HG03066 (cell line): ENCODE results near the gene GRK6.
"Not testable (repeated sequence)": the region's sequence is repeated elsewhere in the genome, so short reads cannot be mapped to it uniquely, and the experiment has no call there.

Experiments
- ATAC-seq: cut with Tn5 transposase; IDR thresholded peaks from one replicate; pipeline ENCODE4 v1.9.1; 2021; ENCODE audit warnings: low read depth; ENCODE audit not compliant: unreplicated experiment

The GRK6 gene

DNA sequence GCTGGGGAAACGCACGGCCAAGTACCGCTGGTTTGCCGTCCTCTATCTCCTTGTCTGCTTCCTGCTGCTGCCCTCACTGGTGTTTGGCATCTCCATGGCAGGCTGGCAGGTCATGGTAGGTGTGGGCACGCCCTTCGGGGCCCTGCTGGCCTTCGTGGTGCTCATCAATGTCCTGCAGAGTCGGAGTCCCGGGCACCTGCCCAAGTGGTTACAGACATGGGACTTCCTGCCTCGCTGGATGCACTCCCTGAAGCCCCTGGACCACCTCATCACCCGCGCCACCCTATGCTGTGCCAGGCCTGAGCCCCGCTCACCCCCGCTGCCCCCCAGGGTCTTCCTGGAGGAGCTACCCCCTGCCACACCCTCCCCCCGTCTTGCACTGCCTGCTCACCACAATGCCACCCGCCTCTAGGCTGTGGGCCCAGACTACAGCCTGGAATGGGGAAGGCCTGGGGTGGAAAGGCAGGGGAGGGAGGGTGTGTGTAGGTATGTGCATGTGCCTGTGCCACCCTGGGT lies 28.5 kb upstream of the GRK6 start:
- ATAC-seq = no peak

DNA sequence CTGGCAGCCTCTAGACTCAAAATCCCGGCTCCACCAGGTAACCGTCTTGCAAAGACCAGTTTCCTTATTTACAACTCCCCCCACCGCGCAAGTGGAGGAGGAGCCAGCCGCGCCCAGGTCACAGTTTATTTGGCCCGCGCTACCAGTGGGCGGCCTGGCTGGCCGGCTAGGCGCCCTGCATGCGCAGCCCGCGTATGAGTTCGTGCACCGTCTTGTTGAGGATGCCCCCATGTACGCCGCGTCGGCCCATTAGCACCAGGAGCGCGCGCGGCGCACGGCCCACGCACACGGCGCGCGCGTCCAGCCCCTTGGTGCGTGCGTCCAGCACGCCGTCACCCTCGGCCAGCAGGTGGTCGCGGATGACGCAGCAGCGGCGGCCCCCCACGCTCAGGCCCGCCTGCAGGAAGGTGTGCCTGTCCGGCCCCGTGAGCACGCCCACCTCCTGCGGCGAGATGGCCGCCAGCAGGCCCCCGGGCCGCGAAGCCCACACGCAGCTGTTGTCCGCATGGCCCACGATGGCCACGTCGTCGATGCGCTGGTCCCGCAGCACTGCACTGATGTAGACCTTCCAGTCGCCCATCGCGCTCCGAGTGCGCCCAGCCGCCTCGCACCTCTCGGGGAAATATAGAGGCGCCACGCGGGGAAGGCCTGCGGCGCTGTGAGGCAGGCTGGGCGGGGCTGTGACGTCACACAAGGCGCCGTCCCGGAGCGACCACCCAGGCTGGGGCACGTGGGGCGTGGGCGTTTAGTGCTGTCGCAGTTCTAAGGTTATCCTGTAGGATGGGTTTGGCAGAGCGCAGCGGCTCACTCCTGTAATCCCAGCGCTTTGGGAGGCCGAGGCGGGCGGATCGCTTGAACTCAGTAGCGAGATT lies 26.2 kb upstream of the GRK6 start, which contains the start of gene PFN3:
PFN3 (minus strand) TSS at position 665 of the 872 bp plus-strand sequence; CDS start at position 580, 85 bp downstream.
- ATAC-seq = no peak

DNA sequence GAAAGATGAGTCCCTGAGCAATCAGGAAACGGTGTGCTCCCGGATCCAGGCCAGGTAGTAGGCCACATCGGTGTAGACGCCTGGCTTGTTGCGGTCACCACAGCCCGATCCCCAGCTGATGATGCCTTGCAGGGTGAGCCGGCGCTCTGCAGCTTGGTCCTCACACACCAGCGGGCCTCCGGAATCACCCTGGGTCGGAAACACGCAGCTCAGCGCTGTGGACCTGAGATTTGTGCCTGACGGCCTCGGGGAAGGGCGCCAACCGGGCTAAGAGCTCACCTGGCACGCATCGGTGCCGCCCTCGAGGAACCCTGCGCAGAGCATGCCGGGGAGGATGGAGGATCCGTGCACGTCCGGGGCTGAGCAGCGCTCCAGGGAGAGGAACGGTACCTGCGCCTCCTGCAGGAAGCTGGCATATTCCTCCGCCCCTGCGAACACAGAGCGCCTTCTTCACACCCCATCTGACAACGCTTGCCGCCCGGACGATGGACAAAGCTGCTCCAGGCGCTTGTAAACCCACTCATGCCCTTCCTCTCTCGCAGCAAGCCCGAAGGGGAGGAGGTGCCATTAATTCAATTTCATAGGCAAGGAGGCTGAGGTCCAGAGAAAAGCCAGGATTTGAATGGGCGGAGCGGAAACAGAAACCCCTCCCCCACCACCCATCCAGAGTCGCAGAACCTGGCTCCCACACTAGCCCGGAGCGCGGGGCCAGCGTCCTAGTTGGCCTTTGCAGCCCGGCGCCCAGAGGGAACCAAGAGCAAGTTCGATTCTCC lies 24.0 kb upstream of the GRK6 start:
- no peak for ATAC-seq

GRCh38 chr5:177403102-177403791 lies 23.2 kb upstream of the GRK6 start:
- peak; percentile 23 for ATAC-seq

DNA sequence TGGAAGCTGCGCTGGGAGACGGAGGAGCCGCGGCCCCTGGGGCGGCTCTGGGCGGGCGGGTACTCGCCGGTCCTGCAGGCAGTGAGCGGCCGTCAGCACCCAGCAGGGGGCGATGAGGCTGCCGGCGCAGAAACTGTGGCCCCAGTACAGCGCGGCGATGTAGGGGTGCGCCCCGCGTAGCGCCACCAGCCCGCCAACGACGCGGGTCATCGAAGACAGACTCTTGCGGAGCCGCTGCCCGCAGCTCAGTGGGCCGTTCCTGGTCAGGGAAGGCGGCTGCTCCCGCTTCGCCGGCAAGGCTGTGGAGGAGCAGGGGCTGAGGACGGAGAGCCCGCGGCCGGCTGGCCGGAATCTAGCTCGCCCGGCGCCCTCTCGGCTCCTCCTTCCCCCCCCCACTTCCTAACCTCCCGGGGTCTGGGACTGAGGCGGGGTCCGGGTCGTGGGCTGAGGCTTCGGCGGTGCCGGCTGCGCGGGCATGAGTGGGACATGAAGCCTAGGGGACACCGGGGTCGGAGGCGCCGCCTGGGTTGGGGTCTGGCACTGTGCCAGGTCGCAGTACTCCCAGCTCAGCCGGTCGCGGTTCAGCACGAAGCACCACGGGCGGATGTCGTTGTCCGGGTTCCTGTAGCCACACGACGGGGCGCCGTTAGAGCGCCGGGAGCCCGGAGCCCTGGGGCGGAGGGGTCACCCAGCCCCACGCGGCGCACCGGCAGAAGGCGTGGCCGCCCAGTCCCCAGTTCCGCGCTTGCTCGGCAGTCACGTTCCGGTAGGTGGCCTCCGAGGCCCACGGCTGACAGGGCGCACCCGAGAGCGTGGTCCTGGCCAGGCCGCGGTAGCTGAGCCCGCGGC lies 22.5 kb upstream of the GRK6 start:
- ATAC-seq = peak; percentile 84

GRCh38 chr5:177404641-177405179 lies 21.8 kb upstream of the GRK6 start:
- no peak for ATAC-seq

DNA sequence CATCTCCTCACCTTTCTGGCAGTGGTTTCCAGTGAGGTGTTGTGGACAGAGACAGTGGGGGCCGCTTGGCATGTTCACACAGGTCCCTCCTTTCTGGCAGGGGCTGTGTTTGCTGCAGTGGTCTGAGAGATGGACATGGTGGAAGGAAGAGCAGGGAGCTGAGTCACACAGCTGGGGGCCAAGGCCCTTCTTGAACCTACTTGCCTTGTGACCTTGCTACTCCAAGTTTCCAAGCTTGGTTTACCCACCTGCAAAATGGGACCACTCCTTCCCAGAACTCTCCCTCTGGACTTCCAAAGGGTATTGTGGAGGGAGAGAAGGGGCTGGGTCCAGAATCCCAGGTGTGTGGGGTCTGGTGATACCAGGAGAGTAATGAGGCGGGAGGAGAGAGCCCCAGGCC lies 21.2 kb upstream of the GRK6 start:
- no peak for ATAC-seq

DNA sequence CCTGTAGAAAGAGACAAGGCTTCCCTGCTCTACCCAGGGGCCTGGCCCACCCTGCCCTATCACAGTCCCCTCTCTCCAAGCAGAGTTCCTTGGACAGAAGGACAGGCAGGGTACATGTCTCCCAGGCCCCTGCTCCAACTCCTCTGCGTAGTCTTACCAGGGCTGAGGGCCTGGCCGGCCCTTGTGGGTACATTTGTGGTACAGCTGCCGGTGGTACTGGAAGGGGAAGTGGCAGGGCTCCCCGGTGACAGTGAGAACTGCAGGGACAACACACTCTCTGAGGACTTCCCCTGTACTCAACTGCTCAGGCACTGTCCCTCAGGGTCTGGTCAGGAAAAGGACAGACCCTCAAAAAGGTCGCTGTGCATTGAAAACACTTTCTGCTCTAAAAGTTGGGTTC lies 20.7 kb upstream of the GRK6 start:
- ATAC-seq = no peak

DNA sequence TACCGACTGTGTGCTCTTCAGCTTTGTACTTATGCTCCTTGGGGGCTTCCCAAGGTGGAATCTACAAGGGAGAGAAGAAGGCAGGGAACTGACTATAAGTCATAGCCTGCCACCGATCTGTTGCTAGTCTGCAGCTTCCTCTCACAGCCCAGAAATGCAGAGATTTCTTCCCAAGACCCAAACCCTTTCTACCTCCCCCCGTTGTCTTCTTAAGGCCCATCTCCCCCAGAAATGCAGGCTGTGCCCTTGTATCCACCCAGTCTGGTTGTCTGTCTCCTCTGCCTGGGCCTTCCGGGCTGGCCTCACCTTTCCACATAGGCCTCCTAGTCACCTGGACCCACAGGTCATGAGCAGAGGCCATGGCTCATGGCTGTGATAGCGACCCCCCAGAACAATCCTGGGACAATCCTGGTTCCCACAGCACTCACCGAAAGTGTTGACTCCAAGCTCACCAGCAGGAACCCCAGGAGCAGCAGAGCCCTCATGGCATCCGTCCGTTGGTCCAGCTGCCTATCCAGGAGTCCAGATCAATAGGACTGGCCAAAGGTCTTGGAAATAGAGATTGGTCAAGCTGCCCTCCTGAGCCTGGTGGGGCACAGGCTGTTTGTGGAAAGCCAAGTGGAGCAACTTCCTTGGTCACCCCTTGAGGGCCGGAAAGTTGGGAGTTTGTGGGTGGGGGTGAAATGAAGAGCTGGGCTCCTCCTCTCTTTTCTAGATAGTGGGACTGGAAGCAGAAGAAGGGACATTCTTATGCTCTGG lies 17.3 kb upstream of the GRK6 start, which contains the start of gene F12:
F12 (minus strand) TSS at position 522 of the 759 bp plus-strand sequence; CDS start at position 485, 37 bp downstream.
- ATAC-seq = no peak

- no peak for ATAC-seq
Observed at GRCh38 chr5:177410575-177410974, 15.9 kb upstream of the GRK6 start.

GRCh38 chr5:177412603-177413233 lies 13.8 kb upstream of the GRK6 start:
- peak; percentile 70 for ATAC-seq

- no peak for ATAC-seq
Observed at GRCh38 chr5:177414481-177414880, 12.0 kb upstream of the GRK6 start.

GRCh38 chr5:177417081-177417480 lies 9.4 kb upstream of the GRK6 start:
- not testable (repeated sequence) for ATAC-seq

DNA sequence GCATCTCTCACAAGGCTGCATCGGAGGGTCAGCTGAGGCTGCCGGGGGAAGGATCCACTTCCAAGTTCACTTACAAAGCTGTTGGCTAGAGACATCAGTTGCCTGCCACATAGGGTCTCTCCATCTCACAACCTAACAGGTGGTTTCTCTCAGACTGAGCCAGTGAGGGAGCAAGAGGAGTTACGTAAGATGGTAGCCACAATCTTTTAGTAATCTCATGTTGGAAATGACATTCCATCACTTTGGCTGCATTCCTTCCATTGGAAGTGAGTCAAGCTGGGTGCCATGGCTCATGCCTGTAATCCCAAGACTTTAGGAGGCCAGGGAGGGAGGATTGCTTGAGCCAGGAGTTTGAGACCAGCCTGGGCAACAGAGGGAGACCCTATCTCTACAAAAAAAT lies 7.4 kb upstream of the GRK6 start:
- ATAC-seq = no peak

- ATAC-seq = not testable (repeated sequence)
Observed at GRCh38 chr5:177420472-177420871, 6.0 kb upstream of the GRK6 start.

GRCh38 chr5:177421062-177421798 lies 5.2 kb upstream of the GRK6 start:
- no peak for ATAC-seq

- ATAC-seq = no peak
Observed at GRCh38 chr5:177423671-177424070, 2.8 kb upstream of the GRK6 start.
